SJSA1 (cell line): Measurements from ENCODE around the gene GBGT1. TPM values are rescaled to one million over a fixed set of nuclear protein-coding genes. Genes with fewer than 3 reads are reported as not detected.
"Not testable (repeated sequence)": the region's sequence is repeated elsewhere in the genome, so short reads cannot be mapped to it uniquely, and the experiment has no call there.

Experiments used
- DNase-seq, 2 experiments: peaks; one replicate each; pipeline ENCODE4 v3.0.0-alpha.2; 2015 to 2020; ENCODE audit warnings: low spot score in 2 of 2, low read depth in 1 of 2
- H3K27ac ChIP-seq: fragments of 250-450 bp; sonication (Bioruptor Pico); 2 replicates; pipeline ENCODE4 v1.5.1; 2020; ENCODE audit warnings: mild to moderate bottlenecking, moderate library complexity
- H3K27me3 ChIP-seq: fragments of 250-450 bp; sonication (Bioruptor Pico); replicated peaks from 2 replicates; pipeline ENCODE4 v1.5.1; 2020; ENCODE audit warnings: mild to moderate bottlenecking, moderate library complexity
- H3K36me3 ChIP-seq: fragments of 250-450 bp; sonication (Bioruptor Pico); 2 replicates; pipeline ENCODE4 v1.5.1; 2020; ENCODE audit warnings: mild to moderate bottlenecking
- H3K4me1 ChIP-seq: fragments of 250-450 bp; sonication (Bioruptor Pico); replicated peaks from 2 replicates; pipeline ENCODE4 v1.6.1; 2021; ENCODE audit warnings: mild to moderate bottlenecking
- H3K4me3 ChIP-seq: fragments of 250-450 bp; sonication (Bioruptor Pico); 2 replicates; pipeline ENCODE4 v1.5.1; 2020; ENCODE audit warnings: mild to moderate bottlenecking
- H3K9me3 ChIP-seq: fragments of 250-450 bp; sonication (Bioruptor Pico); replicated peaks from 2 replicates; pipeline ENCODE4 v1.5.1; 2020; ENCODE audit warnings: mild to moderate bottlenecking
- total RNA-seq: library from RNA; depleted of rRNA; stranded (reverse); fragments of >200 nt; shearing (Covaris generic); gene quantifications from 2 replicates; pipeline ENCODE4 v1.2.3, GENCODE V29; 2014

The GBGT1 gene
- total RNA-seq, 1 experiment from 2014 or later: not detected

- Histone ChIP-seq H3K27me3 (peaks cover 37% of the 10 kb centered on the region), H3K36me3 (no peaks in the 10 kb centered on the region), H3K27ac (no peak overlapping the region), H3K4me3 (no peak overlapping the region), H3K4me1 (no peaks in the 10 kb centered on the region), H3K9me3 (no peaks in the 10 kb centered on the region)
- DNase-seq: no peak
Observed at GRCh38 chr9:133186736-133187135, 23.0 kb upstream of the GBGT1 start.

DNA sequence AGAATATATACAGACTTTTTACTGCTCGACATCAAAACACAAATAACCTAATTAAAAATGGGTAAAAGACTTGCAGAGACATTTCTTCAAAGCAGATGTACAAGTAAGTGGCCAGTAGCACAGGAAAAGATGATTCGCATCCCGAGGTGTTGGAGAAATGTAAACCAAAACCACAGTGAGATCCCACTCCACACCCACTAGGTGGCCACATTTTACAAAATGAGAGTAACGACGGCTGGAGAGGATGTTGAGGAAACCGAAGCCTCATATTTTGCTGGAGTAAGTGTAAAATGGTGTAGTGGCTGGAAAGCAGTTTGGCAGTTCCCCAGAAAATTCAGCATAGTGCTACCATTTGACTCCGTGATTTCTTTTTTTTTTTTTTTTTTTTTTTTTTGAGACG, 21.3 kb upstream of the GBGT1 start:
- no peak overlapping the region for H3K4me3 ChIP-seq
- H3K27ac ChIP-seq: no peak overlapping the region
- no peaks in the 10 kb centered on the region for H3K36me3 ChIP-seq
- H3K9me3 ChIP-seq: no peaks in the 10 kb centered on the region
- DNase-seq: peak in 1 of 2 experiments; percentile 38
- H3K27me3 ChIP-seq: peaks cover 38% of the 10 kb centered on the region
- H3K4me1 ChIP-seq: no peaks in the 10 kb centered on the region

- H3K9me3 ChIP-seq: no peaks in the 10 kb centered on the region
- H3K27me3 ChIP-seq: peaks cover 47% of the 10 kb centered on the region
- no peak for DNase-seq
- no peak overlapping the region for H3K27ac ChIP-seq
- H3K36me3 ChIP-seq: no peaks in the 10 kb centered on the region
- H3K4me3 ChIP-seq: no peak overlapping the region
- H3K4me1 ChIP-seq: no peaks in the 10 kb centered on the region
Observed at GRCh38 chr9:133182151-133182550, 18.4 kb upstream of the GBGT1 start.

GRCh38 chr9:133181561-133181960, 17.8 kb upstream of the GBGT1 start:
- Histone ChIP-seq H3K4me3 (no peak overlapping the region), H3K27me3 (peaks cover 46% of the 10 kb centered on the region), H3K9me3 (no peaks in the 10 kb centered on the region), H3K4me1 (no peaks in the 10 kb centered on the region), H3K27ac (no peak overlapping the region), H3K36me3 (no peaks in the 10 kb centered on the region)
- no peak for DNase-seq

DNA sequence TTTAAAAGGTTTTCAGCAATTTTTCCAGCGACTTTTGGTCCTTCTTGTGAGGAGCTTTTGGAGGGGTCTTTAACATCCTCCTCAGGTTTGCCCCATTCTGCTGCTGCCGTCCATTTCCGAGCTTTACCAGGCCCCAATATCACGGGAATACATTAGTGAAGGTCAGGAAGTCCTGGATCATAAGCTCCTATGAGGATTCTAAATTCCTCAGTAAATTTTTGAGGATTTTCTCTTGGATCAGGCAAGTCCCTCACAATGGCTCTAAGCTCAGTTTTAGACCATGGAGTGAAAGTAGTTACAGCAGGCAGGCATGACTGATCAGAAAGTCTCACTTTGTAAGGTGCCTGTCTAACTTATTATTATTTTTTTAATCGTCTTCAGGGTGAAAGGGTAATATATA, 17.2 kb upstream of the GBGT1 start:
- no peak for DNase-seq
- H3K36me3 ChIP-seq: no peaks in the 10 kb centered on the region
- no peaks in the 10 kb centered on the region for H3K9me3 ChIP-seq
- no peak overlapping the region for H3K4me3 ChIP-seq
- no peak overlapping the region for H3K27ac ChIP-seq
- H3K27me3 ChIP-seq: peaks cover 42% of the 10 kb centered on the region
- H3K4me1 ChIP-seq: no peaks in the 10 kb centered on the region

DNA sequence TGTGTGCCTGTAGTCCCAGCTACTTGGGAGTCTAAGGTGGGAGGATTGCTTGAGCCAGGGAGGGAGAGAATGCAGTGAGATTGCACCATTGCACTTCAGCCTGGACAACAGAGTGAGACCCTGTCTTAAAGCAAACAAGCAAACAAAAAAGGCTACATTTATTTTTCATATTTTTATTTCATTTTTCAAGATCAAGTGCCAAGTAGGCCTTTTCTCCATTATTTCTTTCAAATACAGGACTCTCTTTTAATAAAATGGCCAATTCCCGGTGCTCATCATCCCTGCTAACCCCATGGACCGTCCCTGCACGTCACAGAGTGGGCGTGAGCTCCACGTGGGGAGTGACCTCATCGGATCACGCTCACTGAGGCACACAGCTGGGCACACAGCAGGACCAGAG, 9.3 kb upstream of the GBGT1 start:
- peaks cover 39% of the 10 kb centered on the region for H3K27me3 ChIP-seq
- no peaks in the 10 kb centered on the region; the same call in 1 of the 2 replicates for H3K4me1 ChIP-seq
- H3K27ac ChIP-seq: no peak overlapping the region
- no peak for DNase-seq
- H3K4me3 ChIP-seq: no peak overlapping the region
- no peaks in the 10 kb centered on the region for H3K36me3 ChIP-seq
- no peaks in the 10 kb centered on the region for H3K9me3 ChIP-seq

DNA sequence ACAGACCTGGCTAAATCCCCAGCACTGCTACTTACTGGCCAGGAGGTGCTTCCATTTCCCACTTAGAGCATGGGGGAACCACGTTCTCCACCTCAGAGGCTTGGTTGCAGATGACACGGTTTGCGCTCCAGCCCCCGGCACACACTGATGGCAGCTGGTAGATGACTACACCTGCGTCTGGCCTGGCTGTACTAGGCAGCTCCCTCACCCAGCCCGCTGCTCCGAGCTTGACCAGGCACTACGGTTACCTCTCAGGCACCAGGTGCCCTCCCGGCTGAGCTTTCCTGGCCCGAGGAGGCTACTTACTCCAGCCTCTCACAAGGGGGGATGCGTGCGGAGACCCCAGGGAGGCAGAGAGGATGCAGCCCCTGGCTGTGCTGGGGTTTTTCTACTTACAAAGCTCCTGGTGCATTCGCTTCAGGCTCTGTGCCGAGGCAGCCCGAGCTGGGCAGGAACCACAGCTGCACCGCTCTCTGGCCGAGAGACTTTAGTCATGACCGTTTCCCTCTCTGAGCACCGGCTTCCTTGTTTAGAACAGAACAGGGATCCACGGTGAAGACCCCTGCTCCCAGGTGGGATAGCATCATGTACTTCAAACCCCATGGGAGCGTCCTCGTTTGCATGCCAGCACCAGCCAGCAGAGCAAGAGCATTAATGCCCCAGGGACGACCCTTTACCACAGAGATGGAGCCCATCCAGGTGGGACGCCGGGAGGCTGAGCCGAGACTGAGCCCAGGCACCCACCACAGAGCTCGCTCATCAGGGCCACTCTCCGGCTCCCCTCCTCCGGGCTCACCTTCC, 7.6 kb upstream of the GBGT1 start:
- no peaks in the 10 kb centered on the region; the same call in 1 of the 2 replicates for H3K4me1 ChIP-seq
- no peak for DNase-seq
- no peaks in the 10 kb centered on the region for H3K36me3 ChIP-seq
- peaks cover 27% of the 10 kb centered on the region for H3K27me3 ChIP-seq
- H3K27ac ChIP-seq: no peak overlapping the region
- H3K9me3 ChIP-seq: no peaks in the 10 kb centered on the region
- no peak overlapping the region for H3K4me3 ChIP-seq

- peaks cover 27% of the 10 kb centered on the region for H3K27me3 ChIP-seq
- no peaks in the 10 kb centered on the region for H3K9me3 ChIP-seq
- H3K36me3 ChIP-seq: no peaks in the 10 kb centered on the region
- no peaks in the 10 kb centered on the region; the same call in 1 of the 2 replicates for H3K4me1 ChIP-seq
- no peak overlapping the region for H3K4me3 ChIP-seq
- H3K27ac ChIP-seq: no peak overlapping the region
- no peak for DNase-seq
Observed at GRCh38 chr9:133170716-133171115, 7.0 kb upstream of the GBGT1 start.

GRCh38 chr9:133169687-133170086, 6.0 kb upstream of the GBGT1 start:
- H3K27ac ChIP-seq: not testable (repeated sequence)

DNA sequence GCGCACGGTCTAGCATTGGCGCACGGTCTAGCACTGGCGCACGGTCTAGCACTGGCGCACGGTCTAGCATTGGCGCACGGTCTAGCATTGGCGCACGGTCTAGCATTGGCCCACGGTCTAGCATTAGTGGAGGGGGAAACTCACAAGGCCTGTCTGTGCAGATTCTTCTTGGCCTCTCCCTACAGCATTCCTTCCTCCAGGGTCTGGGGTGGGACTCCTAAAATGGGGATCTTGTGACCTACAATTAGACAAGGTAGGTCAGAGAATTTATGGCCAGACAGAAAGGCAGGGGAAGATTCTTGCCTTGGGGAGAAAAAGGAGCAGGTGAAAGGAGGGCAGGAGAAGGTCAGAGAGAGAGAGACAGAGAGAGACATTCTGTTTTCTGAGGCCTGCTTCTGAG, 5.4 kb upstream of the GBGT1 start:
- H3K4me1 ChIP-seq: no peaks in the 10 kb centered on the region; the same call in 1 of the 2 replicates
- peaks cover 21% of the 10 kb centered on the region for H3K27me3 ChIP-seq
- H3K36me3 ChIP-seq: no peaks in the 10 kb centered on the region
- H3K4me3 ChIP-seq: no peak overlapping the region
- no peak for DNase-seq
- H3K9me3 ChIP-seq: no peaks in the 10 kb centered on the region
- H3K27ac ChIP-seq: no peak overlapping the region

More at GRCh38 chr9:133169687-133170086, 6.0 kb upstream of the GBGT1 start:
- not testable (repeated sequence) for H3K4me1 ChIP-seq, H3K4me3 ChIP-seq, H3K36me3 ChIP-seq, DNase-seq, H3K9me3 ChIP-seq
- H3K27me3 ChIP-seq: peaks cover 27% of the 10 kb centered on the region

DNA sequence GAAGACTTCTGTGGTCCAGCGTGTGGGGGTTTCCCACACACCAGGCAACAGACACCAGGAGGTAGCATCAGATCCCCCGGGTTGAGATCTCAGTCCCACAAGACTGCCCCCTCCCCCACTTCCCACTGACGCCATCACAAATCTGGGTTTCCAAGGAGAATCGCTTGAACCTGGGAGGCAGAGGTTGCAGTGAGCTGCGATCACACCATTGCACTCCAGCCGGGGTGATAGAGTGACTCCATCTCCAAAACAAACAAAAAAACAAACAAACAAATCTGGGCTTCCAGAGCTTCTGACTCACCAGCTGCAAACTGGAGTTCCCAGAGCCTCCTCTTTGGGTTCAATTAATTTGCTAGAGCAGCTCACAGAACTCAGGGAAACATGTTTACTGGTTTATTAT, 4.7 kb upstream of the GBGT1 start:
- H3K4me1 ChIP-seq: peaks cover 3% of the 10 kb centered on the region
- H3K4me3 ChIP-seq: no peak overlapping the region
- H3K27me3 ChIP-seq: peaks cover 21% of the 10 kb centered on the region
- H3K9me3 ChIP-seq: no peaks in the 10 kb centered on the region
- peak in 1 of 2 experiments; percentile 45 for DNase-seq
- no peaks in the 10 kb centered on the region for H3K36me3 ChIP-seq
- no peak overlapping the region for H3K27ac ChIP-seq

DNA sequence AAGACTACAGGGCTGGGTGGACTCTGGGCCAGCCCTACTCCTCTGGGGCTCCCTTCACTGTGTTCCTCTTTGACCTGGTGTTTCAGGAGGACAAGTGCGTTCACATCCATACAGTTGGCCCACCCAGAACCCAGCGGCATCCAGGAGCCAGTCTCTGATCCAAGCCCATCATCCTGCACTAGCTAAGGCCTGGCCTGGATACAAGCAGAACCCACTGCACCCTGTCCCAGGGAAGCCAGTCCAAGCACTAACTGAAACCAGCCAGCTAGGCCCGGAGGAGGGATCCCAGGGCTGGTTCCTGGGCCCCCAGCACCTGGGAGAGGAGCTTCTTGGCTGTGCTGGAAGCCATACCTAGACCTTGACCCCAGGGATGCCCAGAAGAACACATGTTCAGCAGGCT, 4.1 kb upstream of the GBGT1 start:
- Histone ChIP-seq H3K27ac (no peak overlapping the region), H3K27me3 (peaks cover 23% of the 10 kb centered on the region), H3K36me3 (no peaks in the 10 kb centered on the region), H3K4me1 (peaks cover 5% of the 10 kb centered on the region), H3K4me3 (no peak overlapping the region), H3K9me3 (no peaks in the 10 kb centered on the region)
- DNase-seq: no peak

- no peak for DNase-seq
- H3K9me3 ChIP-seq: no peaks in the 10 kb centered on the region
- H3K27me3 ChIP-seq: peaks cover 18% of the 10 kb centered on the region
- H3K4me1 ChIP-seq: peaks cover 5% of the 10 kb centered on the region
- H3K36me3 ChIP-seq: no peaks in the 10 kb centered on the region
- H3K27ac ChIP-seq: no peak overlapping the region
- no peak overlapping the region for H3K4me3 ChIP-seq
Observed at GRCh38 chr9:133167096-133167730, 3.5 kb upstream of the GBGT1 start.

DNA sequence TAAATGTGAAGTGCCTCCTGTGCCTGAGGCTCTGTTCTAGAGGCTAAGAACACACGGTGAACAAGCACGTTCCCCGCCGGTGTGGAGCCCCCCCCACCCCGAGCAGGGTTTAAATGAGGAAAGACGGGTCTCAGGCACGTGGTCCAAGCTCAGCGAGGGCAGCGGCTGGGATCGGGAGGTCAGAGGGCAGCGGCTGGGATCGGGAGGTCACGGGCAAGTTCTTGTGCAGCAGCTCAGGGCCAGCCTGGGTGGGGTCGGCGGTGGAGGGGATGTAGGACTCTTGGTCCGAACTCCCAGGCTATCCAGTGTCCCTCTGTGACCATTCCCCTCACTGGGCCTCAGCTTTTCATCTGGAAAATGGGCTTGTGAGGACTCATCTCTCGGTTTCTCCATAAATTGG, 2.7 kb upstream of the GBGT1 start:
- Histone ChIP-seq H3K36me3 (no peaks in the 10 kb centered on the region), H3K4me1 (peaks cover 5% of the 10 kb centered on the region), H3K27ac (no peak overlapping the region), H3K27me3 (peaks cover 13% of the 10 kb centered on the region), H3K4me3 (no peak overlapping the region), H3K9me3 (no peaks in the 10 kb centered on the region)
- no peak for DNase-seq
